Activated CD4-positive, CD25-positive, alpha-beta regulatory T cell treated with anti-CD3 and anti-CD28 coated beads, Interleukin-2, amount 50 U/mL, for 24 hours (primary cell): ENCODE measurements around the gene DMRT1.
"Not testable (repeated sequence)": the region's sequence is repeated elsewhere in the genome, so short reads cannot be mapped to it uniquely, and the experiment has no call there.

ENCODE experiments used
- ATAC-seq, 2 donors: fragments of 150-1000 bp; cut with Tn5 transposase; one replicate each; pipeline ENCODE4 v1.10.0; 2021; ENCODE audit warnings: mild to moderate bottlenecking in 1 of 2, moderate library complexity in 1 of 2

The DMRT1 gene

GRCh38 chr9:972501-973294 lies 131.2 kb downstream of the DMRT1 start:
- ATAC-seq: no peak

DNA sequence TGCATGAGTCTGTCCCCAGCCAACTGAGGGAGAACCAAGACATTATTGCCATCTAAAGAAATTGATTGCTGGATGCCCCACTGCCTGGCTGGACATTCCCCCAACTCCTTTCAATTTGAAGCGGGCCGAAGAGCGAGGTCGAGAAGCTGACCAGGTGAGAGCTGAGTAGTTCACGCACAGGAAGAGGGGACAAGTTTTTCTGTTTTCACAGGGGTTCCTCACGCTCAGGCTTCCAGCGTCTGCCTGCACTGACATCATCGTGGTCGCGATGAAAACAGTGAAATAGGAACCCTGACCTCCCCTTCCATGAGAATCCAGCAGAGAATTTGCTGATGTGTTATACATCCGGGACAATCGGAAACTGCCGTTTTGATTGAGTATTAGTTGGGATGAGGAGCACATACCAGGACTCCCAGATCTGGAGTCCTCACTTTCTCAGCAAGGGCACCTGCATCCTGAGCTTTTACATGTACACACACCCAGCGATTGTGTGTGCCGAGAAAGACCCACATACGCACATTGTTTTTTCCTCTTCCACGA lies 131.9 kb downstream of the DMRT1 start:
- ATAC-seq: no peak

DNA sequence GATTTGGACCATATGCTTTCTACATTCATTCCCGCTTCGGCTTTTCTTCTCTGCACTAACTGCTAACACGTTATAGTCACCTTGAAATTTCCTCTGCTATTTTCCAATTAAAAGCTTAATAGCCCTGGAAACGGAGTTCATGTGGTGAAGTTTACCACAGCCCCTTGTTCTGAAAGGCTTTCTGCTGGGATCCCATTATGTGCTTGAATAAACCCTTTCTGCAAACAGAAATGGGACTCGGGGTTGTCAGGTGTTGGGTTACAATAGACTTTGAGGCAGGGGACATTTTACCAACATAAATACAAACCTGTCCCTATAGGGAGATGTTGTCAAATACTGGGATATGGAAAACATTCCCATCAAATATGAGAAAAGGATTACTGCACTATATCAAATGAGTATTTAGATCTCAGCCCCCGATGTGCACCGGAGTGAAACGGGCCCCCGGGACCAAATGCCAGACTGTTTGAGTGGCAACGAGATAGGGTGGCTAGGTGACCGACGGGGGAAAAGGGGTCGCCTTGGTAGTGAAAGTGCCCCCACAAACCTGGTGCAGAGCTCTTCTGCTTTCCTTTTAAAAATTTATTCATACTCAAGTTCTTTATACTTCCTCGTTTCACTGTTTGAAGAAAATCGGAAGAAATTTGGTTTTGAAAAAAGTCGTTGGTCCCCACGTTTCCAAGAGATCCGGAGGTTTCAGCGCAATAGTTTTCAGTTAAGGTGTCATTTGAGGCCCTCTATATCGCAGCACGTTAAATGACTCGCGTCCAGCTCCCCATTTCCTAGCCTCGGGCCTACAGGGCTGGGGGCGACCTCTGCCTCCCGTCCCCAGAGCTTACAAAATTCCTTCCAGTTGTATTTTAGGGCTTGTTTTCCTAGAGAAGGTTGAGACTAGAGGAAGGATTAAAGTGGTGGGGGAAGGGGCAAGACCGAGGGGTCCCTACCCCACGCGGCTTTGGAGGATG lies 132.8 kb downstream of the DMRT1 start:
- ATAC-seq: no peak

GRCh38 chr9:974996-975739 lies 133.7 kb downstream of the DMRT1 start:
- ATAC-seq: no peak

DNA sequence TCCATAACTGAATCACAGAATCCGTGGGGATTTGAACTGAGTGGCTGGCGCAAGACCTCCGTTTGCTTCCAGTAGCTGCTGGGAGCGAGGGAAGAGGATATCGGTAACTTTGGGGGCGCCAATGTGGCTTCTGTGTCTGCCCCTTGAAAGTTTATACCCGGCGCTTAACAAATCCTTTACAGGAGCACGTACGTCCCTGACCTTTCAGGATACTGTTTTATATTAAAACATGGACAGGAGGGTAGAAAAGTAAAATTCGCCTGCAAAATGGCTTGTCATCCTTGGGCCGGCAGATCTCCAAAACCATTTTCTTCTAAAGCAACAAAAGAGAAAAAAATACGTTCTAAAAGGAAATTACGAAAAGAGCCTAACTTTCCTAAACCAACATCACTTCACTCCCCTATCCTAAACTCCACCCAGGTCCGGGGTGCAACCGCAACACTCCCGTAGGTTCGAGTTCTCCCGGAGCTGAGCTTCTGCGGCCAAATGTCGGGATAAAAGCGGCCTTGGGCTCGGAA lies 134.3 kb downstream of the DMRT1 start:
- ATAC-seq: no peak

DNA sequence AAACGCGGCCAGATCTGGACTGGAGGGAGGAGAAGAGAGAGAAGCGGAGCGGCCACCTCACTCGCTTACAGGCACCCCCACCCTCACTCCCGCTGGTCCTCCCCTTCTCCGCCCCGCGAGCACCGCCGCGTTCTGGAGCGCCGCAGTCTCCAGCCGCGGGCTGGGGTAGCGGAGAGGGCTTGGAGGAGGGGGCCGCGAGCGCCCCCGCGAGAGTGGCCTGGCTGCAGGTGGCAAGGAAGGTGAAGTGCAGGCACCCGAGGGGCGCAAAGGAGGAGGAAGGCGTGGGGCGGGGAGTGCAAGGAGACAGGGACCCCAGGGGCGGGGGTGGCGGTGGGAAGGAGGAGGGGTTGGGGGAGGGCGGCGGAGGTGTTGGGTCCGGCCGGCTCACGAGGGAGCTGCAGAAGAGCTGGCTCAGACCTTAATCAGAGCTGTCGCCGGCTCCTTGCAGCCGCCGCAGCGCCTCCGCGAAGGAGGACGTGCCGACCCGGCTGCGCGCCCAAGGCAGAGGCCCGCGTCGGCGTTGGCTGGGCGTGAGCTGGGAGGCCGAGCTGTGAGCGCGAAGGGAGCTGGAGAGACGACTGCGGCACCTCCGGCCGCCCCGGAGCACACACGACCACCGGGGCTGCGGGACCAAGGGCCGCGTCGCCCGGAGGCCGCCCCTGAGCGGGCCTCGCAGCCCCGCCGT lies 134.9 kb downstream of the DMRT1 start, which contains the start of gene DMRT3:
TSS of gene DMRT3 (plus strand) at position 398 of the 685 bp plus-strand sequence. CDS start 347 bp downstream, outside the sequence.
- no peak for ATAC-seq

- ATAC-seq: no peak
Measured at GRCh38 chr9:976943-977837, 135.7 kb downstream of the DMRT1 start.

- no peak for ATAC-seq
Measured at GRCh38 chr9:977838-978830, 136.6 kb downstream of the DMRT1 start.

DNA sequence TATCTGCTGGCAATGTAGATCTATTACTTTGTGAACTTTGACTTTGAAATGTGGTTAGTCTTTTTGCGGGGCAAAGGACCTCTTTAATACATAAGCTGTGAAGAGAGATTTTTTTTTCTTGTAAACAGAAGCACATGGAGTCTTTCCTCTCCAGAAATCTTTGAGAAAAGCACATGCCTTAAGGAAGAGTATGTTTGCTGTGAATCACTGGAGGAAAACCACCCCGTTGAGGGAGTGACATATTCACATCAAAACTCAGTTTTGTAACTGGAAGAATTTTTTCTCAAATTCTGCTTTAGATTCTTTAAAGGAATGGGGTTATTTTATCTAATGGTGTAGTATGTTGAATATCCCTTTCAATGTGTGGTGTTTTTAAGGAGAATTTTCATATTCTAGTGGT lies 138.5 kb downstream of the DMRT1 start:
- ATAC-seq: no peak

GRCh38 chr9:980640-981039 lies 139.1 kb downstream of the DMRT1 start:
- ATAC-seq: no peak

GRCh38 chr9:981491-981898 lies 140.0 kb downstream of the DMRT1 start:
- no peak for ATAC-seq

DNA sequence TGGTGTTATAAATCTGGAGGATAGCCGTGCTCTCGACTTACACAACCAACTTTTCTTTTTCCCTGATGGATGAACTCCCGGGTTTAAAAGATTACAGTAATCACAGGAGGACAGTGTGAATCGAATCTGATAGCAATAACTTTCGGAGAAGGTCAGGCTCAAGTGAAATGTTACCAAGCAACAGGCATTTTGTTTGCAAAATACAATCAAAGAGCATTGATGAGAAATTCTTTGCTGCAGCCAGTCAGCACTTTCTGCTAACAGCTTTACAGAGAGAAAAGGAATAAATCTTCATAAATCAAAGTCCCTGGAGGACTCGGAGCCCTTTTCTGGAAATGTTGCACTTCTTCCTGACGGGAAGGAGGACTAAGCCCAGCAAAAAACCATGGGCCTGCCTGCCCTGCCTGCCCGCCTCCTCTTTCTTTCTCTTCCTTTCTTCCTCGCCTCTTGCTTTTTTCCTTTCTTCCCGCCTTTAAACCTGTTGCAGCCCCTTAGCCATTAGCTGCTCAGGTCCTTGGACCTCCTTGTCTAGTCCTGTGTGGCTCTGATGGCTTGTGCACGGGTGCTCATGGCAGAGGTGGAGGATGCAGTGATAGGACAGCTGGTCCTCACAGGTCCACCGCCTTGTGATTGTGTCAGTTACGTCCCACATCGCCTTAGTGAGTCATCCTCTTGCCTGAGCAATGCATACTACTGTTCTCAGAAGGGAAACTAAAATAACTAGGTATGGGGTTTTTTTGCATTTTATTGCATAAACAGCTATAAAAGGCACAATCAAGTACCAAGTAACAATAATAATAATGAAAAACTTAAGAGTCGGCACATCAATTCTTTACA lies 141.1 kb downstream of the DMRT1 start:
- peak in 1 of 2 donors; percentile 48 for ATAC-seq

DNA sequence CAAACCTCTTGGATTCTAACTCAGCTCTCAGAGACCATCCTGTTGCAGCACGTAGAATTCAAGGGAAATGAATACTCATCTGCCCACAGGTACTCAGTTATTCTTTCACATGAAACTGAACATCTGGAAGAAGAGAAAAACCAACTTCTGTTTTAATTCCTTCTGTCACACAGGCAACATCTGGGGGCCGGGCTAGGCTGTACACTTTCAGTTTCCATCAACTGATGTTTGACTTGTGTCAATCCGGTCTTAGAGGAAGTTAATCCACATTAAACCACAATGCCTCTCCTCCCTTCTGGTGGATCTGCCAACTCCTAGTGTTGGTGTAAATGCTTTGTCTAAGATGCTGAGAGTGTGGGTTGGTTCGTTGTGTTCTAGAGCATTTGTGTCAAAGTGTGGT lies 152.5 kb downstream of the DMRT1 start:
- no peak for ATAC-seq

DNA sequence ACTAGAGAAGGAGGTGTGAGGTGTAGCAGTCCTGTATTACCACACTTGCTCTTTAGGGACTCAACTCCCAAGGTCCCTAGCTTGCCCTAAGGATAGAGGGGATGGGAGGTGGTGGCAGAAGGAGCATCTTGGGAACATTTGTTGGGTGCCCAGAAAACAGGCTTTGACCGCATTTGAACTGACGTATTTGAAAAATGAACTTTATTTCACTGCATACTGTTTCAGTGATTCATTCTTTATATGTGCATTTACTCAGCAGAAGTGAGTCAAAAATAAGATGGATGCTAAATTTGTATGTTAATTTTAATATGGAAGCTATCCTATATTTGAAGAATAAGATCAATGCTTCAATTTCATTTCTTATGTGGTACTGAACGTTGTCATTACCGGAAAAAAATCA lies 153.7 kb downstream of the DMRT1 start:
- no peak for ATAC-seq

- peak in 1 of 2 donors; percentile 21 for ATAC-seq
Measured at GRCh38 chr9:995781-996180, 154.3 kb downstream of the DMRT1 start.

DNA sequence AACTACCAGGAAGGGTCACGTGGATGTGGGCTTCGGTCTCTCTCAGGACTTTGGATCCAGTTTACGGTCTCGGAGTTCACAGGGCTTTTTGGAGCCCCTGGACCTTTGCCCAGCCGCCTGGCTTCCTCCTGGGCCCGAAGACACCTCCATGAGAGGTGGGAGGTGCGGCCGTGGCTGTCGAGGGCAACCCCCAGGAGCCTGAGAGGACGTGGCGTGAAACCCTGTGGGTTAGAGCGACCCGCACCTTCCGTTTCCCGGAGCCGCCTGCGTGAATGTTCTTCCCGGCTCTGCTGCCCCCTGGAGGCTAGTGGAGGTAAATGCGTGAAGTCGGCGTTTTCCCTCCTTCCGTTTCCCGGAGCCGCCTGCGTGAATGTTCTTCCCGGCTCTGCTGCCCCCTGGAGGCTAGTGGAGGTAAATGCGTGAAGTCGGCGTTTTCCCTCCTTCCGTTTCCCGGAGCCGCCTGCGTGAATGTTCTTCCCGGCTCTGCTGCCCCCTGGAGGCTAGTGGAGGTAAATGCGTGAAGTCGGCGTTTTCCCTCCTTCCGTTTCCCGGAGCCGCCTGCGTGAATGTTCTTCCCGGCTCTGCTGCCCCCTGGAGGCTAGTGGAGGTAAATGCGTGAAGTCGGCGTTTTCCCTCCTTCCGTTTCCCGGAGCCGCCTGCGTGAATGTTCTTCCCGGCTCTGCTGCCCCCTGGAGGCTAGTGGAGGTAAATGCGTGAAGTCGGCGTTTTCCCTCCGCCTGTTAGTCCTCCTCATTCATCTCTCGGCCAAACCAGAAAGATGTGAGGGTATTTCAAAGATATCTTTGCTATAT lies 157.0 kb downstream of the DMRT1 start:
- not testable (repeated sequence) for ATAC-seq

- no peak for ATAC-seq
Measured at GRCh38 chr9:1001838-1002237, 160.3 kb downstream of the DMRT1 start.
